ENCODE measurements around the gene ALKBH5.

Gene ALKBH5

DNA sequence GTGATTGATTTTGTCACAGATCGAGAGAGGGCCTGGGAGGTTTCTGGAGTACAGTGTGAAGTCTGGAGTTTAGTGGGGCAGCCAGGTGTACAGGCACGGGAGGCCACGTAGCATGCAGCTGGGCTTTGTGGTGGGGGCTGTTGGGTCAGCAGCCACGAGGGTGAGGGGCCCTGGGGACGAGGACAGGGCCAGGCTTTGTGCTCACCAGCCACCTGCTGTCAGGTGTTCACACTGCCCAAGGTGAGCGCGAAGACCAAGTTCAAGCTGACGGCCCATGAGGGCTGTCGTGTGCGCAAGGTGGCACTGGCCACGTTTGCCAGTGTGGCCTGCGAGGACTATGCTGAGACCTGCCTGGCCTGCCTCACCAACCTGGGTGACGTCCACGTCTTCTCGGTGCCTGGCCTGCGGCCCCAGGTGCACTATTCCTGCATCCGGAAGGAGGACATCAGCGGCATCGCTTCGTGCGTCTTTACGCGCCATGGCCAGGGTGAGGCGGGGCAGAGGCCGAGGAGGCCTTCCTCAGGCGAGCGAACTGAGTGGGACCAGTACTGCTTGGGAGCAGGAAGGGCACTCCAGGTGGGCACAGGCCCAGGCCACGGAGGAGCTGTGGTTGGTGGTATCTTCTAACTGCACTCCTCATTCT, 57.7 kb downstream of the ALKBH5 start:
- no peak for DNase-seq (ENCODE audit: low read depth in 2 of 2)

DNA sequence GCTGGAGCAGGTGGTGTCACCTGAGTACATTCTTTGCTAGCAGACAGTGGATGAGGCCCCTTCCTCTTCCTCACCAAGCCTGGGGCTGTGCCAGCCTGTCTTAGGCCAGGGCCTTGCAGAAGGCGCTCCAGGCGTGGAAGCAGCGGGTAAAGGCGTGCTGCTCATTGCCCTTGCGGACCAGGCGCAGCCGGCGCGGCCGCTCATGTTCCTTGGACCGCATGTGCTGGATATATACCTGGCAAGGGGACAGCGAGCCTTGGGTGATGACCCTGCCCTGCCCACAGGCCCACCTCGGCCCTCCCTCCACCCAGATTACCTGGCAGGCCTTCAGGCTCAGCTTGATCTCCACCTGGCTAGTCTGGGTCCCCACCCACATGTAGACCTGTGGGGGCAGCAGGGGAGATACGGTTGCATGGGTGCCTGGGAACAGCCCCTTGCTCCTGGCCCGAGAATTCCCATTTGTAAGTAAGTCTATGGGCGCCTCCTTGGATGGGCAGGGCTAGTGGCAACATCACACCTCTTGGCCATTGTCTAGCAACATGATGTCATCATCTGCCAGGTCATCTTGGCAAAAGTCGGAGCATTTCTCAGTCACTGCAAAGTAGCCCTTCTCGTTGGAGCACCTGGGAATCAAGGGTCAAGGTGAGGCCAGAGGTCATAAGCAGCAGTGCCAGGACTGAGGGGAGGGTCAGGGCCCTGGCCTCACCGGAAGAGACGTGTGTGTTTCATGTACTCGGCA, 61.6 kb downstream of the ALKBH5 start:
- no peak for DNase-seq (ENCODE audit: low read depth in 2 of 2)

DNA sequence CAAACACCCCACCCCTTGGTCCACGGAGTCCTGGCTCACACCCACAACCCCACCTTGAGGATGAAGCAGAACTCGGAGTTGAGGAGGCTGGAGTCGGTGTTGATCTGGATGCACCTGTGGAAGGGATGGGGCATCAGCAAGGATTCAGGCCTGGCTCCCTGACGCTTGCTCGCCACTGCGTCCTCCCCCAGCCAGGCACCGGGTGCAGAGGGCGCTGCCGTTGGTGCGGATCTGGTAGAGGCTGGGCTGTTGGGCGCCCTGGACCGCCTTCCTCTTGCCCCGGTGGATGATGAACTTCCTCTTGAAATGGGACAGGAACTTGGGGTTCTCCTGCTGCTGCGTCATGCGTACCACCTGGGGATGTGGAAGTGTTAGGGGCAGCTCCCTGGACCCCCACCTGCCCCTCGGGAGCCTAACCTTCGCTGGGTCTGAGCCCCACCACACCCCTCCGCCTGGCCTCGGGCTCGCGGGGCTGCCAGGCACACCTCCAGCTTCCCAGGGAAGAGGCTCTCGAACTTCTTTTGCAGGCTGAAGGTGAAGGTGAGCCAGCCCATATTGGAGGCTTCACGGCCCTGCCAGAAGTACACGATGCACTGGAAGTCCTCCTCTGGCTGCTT, 62.6 kb downstream of the ALKBH5 start:
- no peak for DNase-seq (ENCODE audit: low read depth in 2 of 2)

DNA sequence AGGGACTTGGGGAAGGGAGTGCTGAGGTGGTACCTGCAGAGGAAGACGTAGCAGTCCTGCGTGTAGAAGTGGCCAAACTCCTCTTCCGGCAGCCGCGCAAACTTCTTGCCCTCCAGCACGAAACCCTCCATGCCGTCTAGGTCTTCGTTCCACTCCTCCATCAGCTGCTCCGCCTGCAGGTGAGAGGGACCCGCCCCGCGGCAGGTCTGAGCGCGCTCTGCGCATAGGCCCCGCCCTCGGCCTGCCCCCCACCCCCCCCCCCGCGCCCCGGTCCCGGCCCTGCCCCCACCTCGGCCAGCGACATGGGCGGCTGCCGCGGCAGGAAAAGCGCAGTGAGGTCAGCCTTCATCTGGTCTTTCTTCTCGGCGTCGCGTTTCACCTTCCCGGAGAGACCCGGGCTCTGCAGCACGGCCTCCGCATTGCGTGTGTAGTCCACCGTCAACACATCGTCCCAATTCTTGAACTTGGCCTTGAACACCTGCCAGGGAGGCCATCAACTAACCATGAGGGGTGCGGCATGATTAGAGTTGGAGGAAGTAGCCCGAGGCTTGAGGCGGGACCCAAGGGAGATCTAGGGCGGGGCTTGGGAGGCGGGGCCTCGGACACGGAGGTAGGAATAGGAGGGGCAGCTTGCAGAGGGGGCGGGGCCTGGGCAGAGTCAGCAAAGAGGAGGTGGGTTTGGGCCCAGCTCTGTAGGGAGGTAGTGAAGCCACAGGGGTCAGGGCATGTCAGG, 63.4 kb downstream of the ALKBH5 start:
- DNase-seq (ENCODE audit: low read depth in 2 of 2) = no peak

DNA sequence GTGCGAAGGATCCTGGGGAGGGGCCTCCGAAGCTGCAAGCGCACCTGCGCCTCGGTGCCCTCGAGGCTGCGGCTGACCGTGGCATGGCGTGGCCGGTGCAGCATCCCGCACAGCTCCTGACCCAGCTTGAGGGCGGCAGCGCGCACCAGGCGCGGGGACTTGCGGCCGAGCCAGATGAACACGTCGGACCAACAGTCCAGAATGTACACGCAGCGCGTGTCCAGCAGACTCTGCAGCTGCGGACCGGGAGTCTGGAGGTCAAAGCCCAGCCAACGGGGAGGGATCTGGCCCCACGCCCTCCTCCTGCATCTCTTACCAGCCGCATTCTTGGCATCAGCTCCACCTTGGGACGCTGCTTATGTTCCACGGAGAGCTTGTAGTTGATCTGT, 64.0 kb downstream of the ALKBH5 start:
- DNase-seq (ENCODE audit: low read depth in 2 of 2) = no peak

DNA sequence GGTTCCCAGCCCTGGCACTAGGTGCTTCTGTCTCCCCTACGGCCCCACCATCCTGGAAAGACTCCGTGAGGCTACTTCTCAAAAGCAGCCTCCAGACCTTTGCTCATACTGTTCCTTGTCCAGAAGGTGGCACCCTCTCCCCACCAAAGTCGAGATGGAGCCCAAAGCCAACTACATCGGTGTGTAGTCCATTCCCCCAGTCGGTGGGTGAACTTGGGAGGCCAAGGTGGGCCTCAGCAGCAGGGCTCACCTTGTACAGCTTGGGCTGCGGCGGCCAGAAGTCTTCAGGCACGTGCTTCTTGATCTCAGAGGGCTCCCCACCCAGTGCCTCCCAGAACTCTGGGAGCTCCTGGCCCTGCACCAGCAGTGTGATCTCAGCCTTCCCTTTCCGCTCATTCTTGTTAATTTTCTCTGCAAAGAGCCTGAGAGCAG, 64.7 kb downstream of the ALKBH5 start:
- peak; percentile 23 to 50 for DNase-seq (ENCODE audit: low read depth in 2 of 2)

DNA sequence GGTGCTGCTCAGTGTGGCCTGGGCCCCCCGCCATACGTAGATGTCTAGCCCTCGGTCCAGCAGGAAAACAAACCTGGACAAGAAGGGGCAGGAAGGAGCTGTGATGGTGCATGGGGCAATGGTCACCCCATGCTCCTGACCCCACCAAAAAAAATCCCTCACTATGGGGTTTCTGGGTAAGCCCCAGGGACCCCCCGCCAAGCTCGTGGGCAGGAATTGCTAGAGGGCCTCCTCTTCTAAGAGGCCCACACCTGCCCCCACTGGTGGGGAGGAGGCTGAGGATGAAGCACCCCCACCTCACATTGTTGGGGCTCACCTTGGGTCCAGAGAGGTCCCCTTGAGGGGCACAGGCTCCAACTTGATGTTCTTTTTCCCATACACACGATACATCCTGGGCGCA, 65.2 kb downstream of the ALKBH5 start:
- no peak for DNase-seq (ENCODE audit: low read depth in 2 of 2)

DNA sequence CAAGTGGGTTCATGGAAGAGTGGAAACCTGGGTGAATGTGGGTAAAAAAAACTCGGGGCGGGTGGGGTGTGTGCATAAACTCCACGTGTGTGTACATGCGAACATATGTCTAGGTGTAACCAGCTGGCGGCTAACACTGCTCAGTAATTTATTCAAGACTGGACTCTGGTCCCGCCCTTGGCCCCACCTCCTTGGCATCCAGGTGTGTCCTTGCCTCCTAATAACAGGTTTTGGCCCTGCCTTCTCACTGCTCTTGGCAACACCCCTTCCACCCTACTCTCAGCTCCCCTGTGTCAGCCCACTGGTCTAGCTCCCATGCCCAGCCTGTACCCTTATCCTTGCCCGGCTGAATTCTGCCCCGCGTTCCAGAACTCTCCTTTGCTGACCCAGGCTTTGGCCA, 66.6 kb downstream of the ALKBH5 start:
- DNase-seq (ENCODE audit: low read depth in 2 of 2) = no peak

DNA sequence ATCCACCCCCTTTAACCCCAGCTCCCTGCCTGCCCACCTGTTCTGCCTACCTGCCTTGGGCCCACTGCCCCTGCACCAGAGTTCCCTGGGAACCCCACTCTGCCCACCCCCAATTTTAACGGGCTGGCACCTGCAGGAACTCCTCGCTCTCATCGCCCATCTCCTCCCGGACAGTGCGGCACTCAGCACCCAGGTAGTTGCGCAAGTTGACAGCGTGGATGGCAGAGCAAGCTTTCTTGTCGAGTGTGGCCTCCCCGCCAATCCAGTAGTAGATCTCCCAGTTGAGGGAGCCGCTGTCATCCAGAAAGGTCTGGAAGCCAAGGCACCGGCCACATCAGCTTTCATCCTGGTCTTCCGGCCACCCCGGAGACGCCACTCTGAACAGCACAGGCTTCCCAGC, 67.1 kb downstream of the ALKBH5 start:
- no peak for DNase-seq (ENCODE audit: low read depth in 2 of 2)

DNA sequence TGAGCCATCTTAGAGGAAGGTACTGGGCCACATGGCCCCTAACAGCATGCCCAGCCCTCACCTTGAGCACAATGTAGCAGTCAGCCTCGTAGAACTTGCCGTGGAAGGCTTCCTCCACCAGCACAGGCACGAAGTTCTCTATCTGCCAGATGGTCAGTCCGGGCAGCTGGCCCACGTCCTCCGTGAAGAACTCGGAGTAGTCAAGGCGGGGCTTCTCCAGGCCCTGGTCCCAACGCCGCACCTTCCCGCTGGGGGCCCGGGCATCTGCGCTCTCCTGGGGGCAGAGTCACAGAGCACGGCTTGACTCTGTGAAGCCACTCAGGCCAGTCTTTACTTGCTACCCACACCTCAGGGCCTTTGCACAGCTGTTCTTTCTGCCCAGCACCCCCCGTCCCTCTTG, 67.6 kb downstream of the ALKBH5 start:
- DNase-seq (ENCODE audit: low read depth in 2 of 2) = no peak

DNA sequence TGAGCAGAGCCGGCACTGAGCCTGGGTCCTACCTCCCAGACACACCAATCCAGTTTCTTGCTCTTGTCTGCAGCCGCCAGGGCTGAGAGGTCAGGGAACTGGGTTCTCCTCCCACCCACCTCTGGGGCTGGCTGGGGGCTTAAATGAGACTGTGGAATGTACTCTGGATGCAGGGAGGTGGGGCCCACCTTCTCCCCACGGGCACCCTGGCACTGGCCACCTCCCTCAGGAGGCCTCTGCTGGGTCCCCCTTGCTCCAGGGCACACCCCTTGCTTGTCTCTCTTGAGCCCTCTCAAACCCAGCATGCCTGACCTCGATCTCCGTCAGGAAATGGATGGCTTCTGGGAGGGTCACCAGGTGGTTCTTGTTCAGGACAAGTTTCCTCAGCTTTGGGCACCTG, 68.5 kb downstream of the ALKBH5 start:
- DNase-seq (ENCODE audit: low read depth in 2 of 2) = no peak

DNA sequence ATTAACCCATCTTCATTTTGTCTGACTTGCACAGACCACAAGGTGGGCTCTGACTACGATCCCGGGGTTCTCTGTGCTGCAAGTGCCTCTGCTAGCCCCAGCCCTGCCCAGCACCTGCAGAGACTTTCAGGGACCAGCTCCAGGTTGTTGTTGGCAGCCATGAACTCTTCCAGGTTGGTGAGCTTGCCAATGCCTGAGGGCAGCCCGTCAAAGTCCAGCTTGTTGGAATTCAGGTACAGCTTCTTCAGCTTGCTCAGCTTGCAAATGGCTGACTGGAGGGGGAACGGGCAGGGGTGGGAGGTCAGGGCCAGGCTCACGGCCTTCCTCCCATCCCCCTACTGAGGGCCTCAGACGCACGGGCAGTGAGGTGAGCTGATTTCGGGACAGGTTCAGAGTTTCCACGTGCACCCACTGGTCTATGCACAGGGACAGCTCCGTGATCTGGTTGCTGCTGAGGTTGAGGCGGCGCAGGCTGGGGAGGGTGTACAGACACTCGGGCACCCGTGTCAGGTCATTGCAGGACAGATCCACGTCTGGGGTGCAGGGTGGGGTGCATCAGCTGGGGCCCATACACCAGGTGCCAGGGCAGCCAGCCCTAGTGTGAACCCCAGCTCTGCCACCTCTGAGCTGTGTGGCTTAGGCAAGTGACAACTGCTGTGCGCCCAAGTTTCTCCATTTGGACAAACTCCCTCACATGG, 69.7 kb downstream of the ALKBH5 start:
- no peak for DNase-seq (ENCODE audit: low read depth in 2 of 2)

DNA sequence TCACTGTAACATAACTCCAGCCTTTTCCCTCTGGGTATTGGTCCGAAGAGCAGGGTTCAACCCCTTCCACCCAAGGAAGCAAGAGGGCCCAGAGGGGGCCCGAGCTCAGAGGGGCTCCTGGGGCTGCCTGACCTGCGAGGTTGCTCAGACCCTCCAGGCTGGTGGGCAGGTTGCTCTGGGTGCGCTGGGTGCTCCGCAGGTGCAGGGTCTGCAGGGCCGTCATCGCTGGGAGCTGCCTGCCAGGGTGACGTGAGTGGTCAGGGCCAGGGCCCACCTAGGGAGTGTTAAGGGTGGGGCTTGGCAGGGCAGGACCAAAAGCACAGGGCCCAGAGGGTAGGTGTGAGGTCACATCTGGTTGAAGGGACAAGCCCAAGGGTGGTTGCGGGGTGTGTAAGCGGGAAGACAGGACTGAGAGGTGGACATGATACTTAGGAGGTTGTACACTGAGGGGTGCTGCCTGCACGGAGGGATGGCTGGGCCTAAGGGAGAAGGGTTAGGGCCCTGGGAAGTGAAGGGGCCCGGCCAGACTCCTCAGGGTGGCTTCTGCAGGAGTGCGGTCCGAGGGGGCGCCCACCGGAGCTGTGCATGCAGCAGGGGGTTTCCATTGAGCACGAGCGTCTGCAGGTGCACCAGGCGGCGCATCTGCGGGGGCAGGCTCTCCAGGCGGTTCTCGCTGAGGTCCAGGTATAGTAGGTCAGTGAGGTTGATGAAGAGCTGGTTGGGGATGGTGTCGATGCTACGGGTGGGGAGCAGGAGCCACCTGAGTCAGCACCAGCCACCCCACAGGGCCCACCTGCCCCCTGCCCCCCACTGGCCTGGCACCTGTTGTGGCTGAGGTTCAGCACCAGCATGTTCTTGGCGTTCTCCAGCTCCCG, 70.6 kb downstream of the ALKBH5 start:
- DNase-seq (ENCODE audit: low read depth in 2 of 2) = no peak

DNA sequence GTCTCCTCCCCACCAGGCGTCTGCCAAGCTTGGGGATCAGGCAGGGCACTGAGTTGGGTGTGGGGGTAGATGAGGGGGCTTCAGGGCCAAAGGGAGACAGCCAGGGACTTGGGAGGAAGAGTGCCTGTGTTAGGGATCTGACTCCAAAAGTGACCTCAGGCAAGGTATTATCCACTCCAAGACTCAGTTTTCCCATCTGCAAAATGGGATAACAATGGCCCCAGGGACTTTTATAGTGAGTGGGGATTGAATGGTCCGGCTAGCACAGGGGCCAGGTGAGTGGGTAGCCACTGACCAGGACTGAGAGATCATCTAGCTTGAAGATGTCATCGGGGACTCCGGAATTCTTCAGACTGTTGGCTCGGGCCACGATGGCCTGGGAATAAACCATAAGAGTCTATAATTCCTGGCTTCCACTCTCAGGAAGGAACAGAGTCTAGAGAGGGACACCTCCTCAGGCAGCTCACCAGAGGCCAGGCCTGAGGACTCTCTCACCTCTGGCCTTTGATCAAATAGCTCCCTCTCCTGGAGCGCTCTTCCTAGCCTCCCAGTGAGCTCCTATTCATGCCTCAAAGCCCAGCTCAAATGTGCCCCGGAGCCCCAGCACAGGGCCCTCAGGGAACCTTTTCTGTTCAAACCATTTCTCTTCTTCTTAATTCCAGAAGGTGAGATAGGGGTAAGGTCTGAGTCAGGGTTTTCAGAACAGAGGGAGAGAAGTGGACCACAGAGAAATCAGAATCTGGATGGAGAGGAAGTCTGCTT, 71.4 kb downstream of the ALKBH5 start:
- DNase-seq (ENCODE audit: low read depth in 2 of 2) = no peak

DNA sequence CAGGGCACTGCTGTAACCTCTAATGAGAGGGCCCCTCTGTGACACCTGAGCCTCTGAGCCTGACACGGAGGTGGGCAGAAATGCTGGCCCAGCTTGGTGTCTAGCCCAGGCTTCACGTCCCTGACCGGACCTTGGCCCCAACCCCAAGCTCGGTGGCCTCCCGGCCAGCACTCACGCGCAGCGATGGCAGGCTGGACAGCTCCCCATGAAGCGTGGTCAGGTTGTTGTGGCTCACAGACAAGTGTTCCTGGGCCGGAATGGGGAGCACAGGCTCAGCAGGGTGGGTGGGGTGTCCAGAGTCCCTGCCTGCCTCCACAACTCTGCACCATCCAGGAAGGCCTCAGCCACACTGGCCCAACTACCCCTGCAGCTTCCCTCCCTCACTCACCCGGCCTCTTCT, 72.7 kb downstream of the ALKBH5 start:
- no peak for DNase-seq (ENCODE audit: low read depth in 2 of 2)

DNA sequence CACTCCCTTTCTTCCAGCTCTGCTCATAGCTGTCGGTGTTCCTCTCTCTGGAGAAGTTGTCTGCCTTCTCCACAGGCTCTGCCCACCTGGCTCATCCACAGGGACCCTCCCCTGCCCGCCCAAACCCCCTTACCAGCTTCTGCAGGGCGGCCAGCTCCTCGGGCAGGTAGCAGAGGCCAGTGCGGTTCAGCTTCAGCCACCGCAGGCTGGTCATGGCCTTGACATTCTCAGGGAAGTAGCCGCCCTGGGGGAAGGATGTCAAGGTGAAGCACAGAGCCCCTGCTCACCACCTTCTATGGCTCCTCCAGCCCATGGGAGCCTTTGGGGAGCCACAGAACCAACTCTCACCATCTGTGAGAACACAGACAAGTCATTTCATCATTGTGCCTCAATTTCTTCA, 73.1 kb downstream of the ALKBH5 start:
- DNase-seq (ENCODE audit: low read depth in 2 of 2) = no peak

DNA sequence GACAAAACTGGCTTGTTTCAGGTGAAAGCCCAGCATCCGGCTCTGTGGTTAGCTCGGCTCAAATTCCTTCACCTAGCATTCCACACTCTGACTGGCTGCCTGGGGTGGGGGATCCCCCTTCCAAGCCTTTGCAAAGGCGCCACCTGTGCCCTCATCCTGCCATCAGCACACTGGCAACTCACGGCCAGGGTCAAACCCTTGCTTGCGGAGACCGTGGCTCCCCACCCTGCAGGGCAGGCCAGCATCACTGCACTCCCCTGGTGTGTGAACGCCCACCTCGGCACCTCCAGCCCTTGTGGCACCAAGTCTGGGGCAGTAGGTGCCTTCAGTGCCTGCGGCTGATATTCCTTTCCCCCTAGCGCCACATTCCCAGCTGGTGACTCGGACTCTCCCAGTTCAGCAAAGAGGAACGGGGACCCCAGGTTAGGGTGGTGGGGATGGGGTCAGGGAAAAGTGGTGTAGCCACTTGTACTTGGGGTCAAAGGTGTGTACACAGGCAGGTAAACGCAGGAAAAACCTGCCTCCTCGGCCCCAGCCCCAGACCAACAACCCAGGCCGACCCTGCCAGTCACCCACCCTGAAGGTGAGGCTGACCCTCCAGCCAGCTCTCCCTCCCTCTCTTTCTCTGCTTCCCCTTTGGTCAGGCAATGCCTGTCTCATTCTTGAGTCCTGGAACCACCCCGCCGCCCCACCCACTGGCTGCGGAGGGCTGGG, 73.8 kb downstream of the ALKBH5 start:
- peak in 1 of 2 donors; percentile 11 for DNase-seq (ENCODE audit: low read depth in 2 of 2)

DNA sequence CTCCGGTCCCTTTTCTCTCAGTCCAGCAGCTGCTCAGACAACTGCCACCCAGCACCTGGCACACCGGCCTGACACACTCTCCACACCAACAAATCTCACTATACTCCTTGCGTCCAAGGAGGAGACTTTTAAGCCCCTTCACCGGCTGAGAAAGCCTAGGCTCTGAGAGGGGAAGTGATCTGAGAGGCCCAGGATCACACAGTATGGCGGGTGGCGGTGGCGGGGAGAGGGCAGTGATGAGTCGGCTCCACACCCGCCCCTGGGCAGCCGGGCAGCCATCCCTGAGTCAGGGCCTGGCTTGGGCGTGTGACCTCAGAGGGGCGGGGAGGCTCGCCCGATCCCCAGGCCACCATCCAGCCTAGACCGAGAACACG, 74.3 kb downstream of the ALKBH5 start:
- DNase-seq (ENCODE audit: low read depth in 2 of 2) = peak; percentile 10 to 39

DNA sequence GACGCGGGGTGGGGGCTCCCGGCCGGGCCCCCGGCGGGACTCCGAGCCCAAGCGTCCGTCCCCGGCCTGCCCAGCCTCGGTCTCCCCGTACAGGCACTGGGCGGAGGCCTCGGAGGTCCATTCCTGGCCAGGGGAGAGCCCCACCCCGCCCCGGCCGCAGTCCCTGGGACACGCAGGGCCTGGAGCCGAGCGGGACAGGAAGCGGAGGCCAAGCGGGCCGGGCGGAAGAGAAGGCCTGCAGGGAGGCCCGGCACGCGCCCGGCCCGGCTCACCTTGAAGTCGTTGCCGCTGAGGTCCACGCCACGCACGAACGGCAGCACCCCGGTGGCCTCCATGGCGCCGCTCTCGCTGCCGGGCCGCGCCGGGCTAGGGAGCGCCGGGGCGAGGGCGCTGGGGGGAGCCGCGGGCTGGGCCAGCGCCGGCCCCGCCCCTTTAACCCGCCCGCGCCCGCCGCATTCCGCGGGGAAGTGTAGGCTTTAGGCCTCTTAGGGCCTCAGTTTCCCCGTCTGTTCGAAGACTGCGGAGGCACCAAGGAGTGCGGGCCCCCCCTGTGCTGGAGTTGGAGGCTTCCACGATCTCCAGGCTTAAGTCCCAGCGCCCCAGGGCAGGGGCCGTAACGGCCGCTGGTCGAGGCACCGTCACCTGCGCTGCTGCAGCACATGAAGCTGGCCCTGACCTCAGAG, 74.9 kb downstream of the ALKBH5 start, which contains the start of gene FLII:
Gene FLII, minus strand, starts transcription at position 383 of the 683 bp plus-strand sequence. Its CDS starts 48 bp downstream, at position 335.
- peak; percentile 8 to 50 for DNase-seq (ENCODE audit: low read depth in 2 of 2)

Measured in stimulated activated CD8-positive, alpha-beta memory T cell treated with anti-CD3 and anti-CD28 coated beads, Interleukin-7, amount 100 ng/mL, for 4 hours (primary cell).